ENCODE measurements around the gene IBA57. TPM values are rescaled to one million over a fixed set of nuclear protein-coding genes. Genes with fewer than 3 reads are reported as not detected.
A peak's percentile ranks its signal among the peaks of the same experiment; 100 is the strongest.

Gene IBA57
- polyA plus RNA-seq, 1 of the 3 experiments (the other 2 are of a cell fraction), result 1.8 TPM

GRCh38 chr1:228194921-228195812 lies 29.6 kb downstream of the IBA57 start:
- CTCF ChIA-PET, result interaction anchor here (0.7 to 1.1 kb wide), 2 partner anchors 9 to 12 kb away, joined by 3 to 4 read pairs; no protein-coding TSS in a partner anchor
- H3K4me1 ChIP-seq (ENCODE audit: control insufficient read depth in 1 of 2, insufficient read depth in 2 of 2, low read depth in 1 of 2, low read length in 1 of 2), result no peaks in the 10 kb centered on the region
- peaks cover 0 to 3% of the 10 kb centered on the region in 2 experiments for H3K36me3 ChIP-seq (replicated peaks in 1 of 2; ENCODE audit: control insufficient read depth in 1 of 2, insufficient read depth in 2 of 2, low read length in 1 of 2)
- DNase-seq, result peak; percentile 4
- H3K9me3 ChIP-seq, result peaks cover 9% of the 10 kb centered on the region
- POLR2A ChIA-PET, result no interaction called here
- TF ChIP-seq, protein P1, sequence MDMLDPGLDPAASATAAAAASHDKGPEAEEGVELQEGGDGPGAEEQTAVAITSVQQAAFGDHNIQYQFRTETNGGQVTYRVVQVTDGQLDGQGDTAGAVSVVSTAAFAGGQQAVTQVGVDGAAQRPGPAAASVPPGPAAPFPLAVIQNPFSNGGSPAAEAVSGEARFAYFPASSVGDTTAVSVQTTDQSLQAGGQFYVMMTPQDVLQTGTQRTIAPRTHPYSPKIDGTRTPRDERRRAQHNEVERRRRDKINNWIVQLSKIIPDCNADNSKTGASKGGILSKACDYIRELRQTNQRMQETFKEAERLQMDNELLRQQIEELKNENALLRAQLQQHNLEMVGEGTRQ (IDR thresholded peaks at IDR 0.05; ENCODE audit: borderline replicate concordance, low read depth, low read length), result no peak
- TF ChIP-seq SMC3 (IDR thresholded peaks at IDR 0.05; ENCODE audit: low read depth, low read length) (no peak), YY1 (IDR thresholded peaks at IDR 0.05; ENCODE audit: low read depth) (no peak), GABPA (IDR thresholded peaks at IDR 0.05; ENCODE audit: low read depth) (no peak), PBX3 (IDR thresholded peaks at IDR 0.05) (no peak), NRF1 (IDR thresholded peaks at IDR 0.05; ENCODE audit: low read depth, low read length) (no peak), RXRA (IDR thresholded peaks at IDR 0.05; ENCODE audit: borderline replicate concordance, low read depth) (no peak), ZBTB33 (IDR thresholded peaks at IDR 0.05; ENCODE audit: borderline replicate concordance, low read depth) (no peak), CHD2 (IDR thresholded peaks at IDR 0.05; ENCODE audit: low read length, partially characterized antibody) (no peak), RFX5 (IDR thresholded peaks at IDR 0.05; ENCODE audit: low read length) (no peak), ELF1 (IDR thresholded peaks at IDR 0.05) (no peak), SIN3A (IDR thresholded peaks at IDR 0.05; ENCODE audit: borderline replicate concordance, low read depth, low read length) (no peak), POLR2AphosphoS5 (IDR thresholded peaks at IDR 0.05; ENCODE audit: low read depth, low read length) (no peak), MEF2A (IDR thresholded peaks at IDR 0.05; ENCODE audit: borderline replicate concordance, low read depth) (no peak)
- H4K20me1 ChIP-seq (ENCODE audit: insufficient read depth), result no peaks in the 10 kb centered on the region
- peaks cover 7% of the 10 kb centered on the region for H3F3A ChIP-seq (replicated peaks; ENCODE audit: insufficient read depth)
- no peak overlapping the region for H3K4me2 ChIP-seq
- H3K79me2 ChIP-seq (ENCODE audit: insufficient read depth), result no peaks in the 10 kb centered on the region
- no peaks in the 10 kb centered on the region for H3K27me3 ChIP-seq (ENCODE audit: insufficient read depth)
- H3K9me2 ChIP-seq, result no peaks in the 10 kb centered on the region
- no peak overlapping the region for H3K27ac ChIP-seq (ENCODE audit: low read depth in 2 of 2, low read length in 1 of 2)
- H3K4me3 ChIP-seq (ENCODE audit: low read depth in 2 of 2, low read length in 1 of 2), result no peak overlapping the region
- H2AFZ ChIP-seq (ENCODE audit: low read depth), result no peak overlapping the region
- WGBS (ENCODE audit: low lambda C conversion rate), result 65% methylated on average over 8 of the region's 8 CpGs
- H3K9ac ChIP-seq, result no peak overlapping the region
